Esophagus squamous epithelium (tissue), 4 donors: Measurements from ENCODE around the gene TSPAN14.

Experiments
- POLR2A ChIP-seq, 4 donors: fragments of 450-650 bp; IDR thresholded peaks; one replicate each; pipeline ENCODE4 v1.6.1; 2017; ENCODE audit warnings: antibody characterized with exemption in 4 of 4, mild to moderate bottlenecking in 4 of 4, moderate library complexity in 3 of 4
- TF ChIP-seq, protein P1 (sequence below), 6 experiments: fragments of 450-650 bp in 4 of 6; fragments of 200-600 bp in 2 of 6; sonication (generic) in 2 of 6; IDR thresholded peaks; one replicate each; pipeline ENCODE4 v1.5.1; 2016 to 2019; ENCODE audit warnings: antibody characterized with exemption in 6 of 6, mild to moderate bottlenecking in 4 of 6, moderate library complexity in 4 of 6

DNA sequence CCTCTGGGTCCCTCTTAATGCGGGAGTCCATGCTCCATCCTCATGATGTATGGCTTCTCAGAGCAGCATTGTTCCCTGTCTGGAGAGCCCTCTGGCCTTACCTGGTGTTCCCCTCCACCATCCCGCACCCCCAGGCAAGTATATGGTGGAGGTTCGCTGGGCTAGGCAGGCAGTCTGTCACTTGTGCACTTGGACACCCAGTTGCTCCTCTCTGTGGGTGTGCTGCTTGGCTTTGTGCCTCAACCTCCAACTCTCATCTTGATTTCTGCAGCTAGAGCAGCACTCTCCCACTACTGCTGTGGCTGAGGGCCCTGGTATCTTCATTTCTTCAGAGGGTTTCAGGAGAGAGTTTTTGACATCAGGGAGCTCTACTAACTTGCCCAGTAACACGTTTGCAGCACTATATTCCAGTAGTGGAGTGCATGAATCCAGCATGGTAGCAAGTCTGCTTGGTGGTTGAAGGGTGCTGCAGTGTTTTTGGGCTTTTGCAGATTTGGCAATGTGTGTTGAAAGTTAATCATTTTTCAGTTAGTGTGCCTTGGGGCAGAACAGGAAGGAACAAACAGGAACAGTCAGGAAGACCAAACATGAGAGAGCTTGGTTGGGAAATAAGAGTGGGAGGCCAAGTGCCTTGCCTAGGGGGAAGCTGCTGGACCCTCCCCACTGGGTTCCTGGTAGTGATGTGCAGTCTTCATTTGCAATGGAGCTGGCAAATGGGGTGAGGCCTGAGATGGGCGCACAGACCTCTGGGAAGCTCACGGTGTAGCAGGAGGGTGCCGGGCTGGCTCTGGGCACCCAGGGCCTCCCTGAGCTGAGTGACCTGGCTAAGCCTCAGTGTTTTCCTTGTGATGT lies 37.4 kb downstream of the TSPAN14 start:
- TF ChIP-seq, protein P1, sequence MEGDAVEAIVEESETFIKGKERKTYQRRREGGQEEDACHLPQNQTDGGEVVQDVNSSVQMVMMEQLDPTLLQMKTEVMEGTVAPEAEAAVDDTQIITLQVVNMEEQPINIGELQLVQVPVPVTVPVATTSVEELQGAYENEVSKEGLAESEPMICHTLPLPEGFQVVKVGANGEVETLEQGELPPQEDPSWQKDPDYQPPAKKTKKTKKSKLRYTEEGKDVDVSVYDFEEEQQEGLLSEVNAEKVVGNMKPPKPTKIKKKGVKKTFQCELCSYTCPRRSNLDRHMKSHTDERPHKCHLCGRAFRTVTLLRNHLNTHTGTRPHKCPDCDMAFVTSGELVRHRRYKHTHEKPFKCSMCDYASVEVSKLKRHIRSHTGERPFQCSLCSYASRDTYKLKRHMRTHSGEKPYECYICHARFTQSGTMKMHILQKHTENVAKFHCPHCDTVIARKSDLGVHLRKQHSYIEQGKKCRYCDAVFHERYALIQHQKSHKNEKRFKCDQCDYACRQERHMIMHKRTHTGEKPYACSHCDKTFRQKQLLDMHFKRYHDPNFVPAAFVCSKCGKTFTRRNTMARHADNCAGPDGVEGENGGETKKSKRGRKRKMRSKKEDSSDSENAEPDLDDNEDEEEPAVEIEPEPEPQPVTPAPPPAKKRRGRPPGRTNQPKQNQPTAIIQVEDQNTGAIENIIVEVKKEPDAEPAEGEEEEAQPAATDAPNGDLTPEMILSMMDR (IDR thresholded peaks at IDR 0.05) = no peak
- TF ChIP-seq POLR2A (IDR thresholded peaks at IDR 0.05) = no peak
